ENCODE data around the gene PMEPA1. TPM values are rescaled to one million over a fixed set of nuclear protein-coding genes. Genes with fewer than 3 reads are reported as not detected.

The PMEPA1 gene
- total and polyA plus RNA-seq, 2 donors (not counting 1 experiment from before 2014, with no cell fraction given), result 9.9 to 37.4 TPM

- ATAC-seq (ENCODE audit: low read depth) (no peak), DNase-seq (no peak)
- Mint-ChIP-seq H3K27me3 (no peaks in the 10 kb centered on the region), H3K9me3 (ENCODE audit: insufficient read depth) (no peaks in the 10 kb centered on the region), H3K4me3 (no peak overlapping the region), H3K27ac (peak overlapping the region; percentile 23), H3K4me1 (peaks cover 36% of the 10 kb centered on the region)
- H3K9me3 ChIP-seq (ENCODE audit: control extremely low read depth in 1 of 3, control insufficient read depth in 2 of 3, insufficient read depth in 1 of 3, low read length in 2 of 3), result no peaks in the 10 kb centered on the region
- no peak overlapping the region for H3K9ac ChIP-seq (ENCODE audit: low read length)
- peaks cover 77% of the 10 kb centered on the region for H4K20me1 ChIP-seq (ENCODE audit: control insufficient read depth, insufficient read depth, low read length, poor library complexity, severe bottlenecking)
- H3K4me1 ChIP-seq (ENCODE audit: control insufficient read depth in 2 of 2, insufficient read depth in 2 of 2, low read length in 2 of 2), result peaks cover 4 to 18% of the 10 kb centered on the region in 2 donors
- H3K4me3 ChIP-seq (ENCODE audit: control extremely low read depth in 1 of 5, extremely low read depth in 1 of 5, insufficient read depth in 1 of 5, low read depth in 2 of 5, low read length in 4 of 5), result no peak overlapping the region
- no peak overlapping the region for H3K27ac ChIP-seq (ENCODE audit: low read length in 2 of 2)
- H3K36me3 ChIP-seq (replicated peaks in 1 of 2; ENCODE audit: control extremely low read depth in 1 of 2, control insufficient read depth in 1 of 2, extremely low read depth in 1 of 2, insufficient read depth in 2 of 2, low read length in 1 of 2), result peaks cover 3 to 77% of the 10 kb centered on the region in 2 experiments
- ChIA-PET POLR2A (interaction anchor here (0.6 kb wide), 1 partner anchor 25 kb away, joined by 4 read pairs; no protein-coding TSS in a partner anchor), CTCF (interaction anchor here (1.0 to 7.0 kb wide), 19 partner anchors 12 to 993 kb away, joined by 3 to 100 read pairs (median 5); partner anchors contain the start of genes PMEPA1 and ZBP1)
- H3K4me2 ChIP-seq (replicated peaks; ENCODE audit: low read depth, low read length, poor library complexity, severe bottlenecking), result no peak overlapping the region
- no peaks in the 10 kb centered on the region for H3K27me3 ChIP-seq (replicated peaks in 1 of 4; ENCODE audit: control extremely low read depth in 1 of 4, control insufficient read depth in 3 of 4, insufficient read depth in 4 of 4, low read length in 3 of 4)
- H2AFZ ChIP-seq (ENCODE audit: insufficient read depth, low read depth, low read length, poor library complexity, severe bottlenecking), result no peak overlapping the region
- WGBS (ENCODE audit: insufficient coverage), result 92% methylated on average over 21 of the region's 22 CpGs
- peaks cover 12% of the 10 kb centered on the region for H3K79me2 ChIP-seq (ENCODE audit: control insufficient read depth, insufficient read depth, low read length)
- intact Hi-C loops (cut with micrococcal nuclease), result loop anchor here (1.0 to 10.0 kb wide), 7 partner anchors 25 to 554 kb away; partner anchors contain the start of gene PMEPA1
- no peak for TF ChIP-seq CTCF (IDR thresholded peaks at IDR 0.05)
- no peak for TF ChIP-seq EZH2 (IDR thresholded peaks at IDR 0.05; ENCODE audit: borderline replicate concordance, insufficient read depth, low read depth, low read length, poor library complexity, severe bottlenecking)
Observed at GRCh38 chr20:57654998-57655808, 54.6 kb downstream of the PMEPA1 start.
